ENCODE data around the gene GSDME. TPM values are rescaled to one million over a fixed set of nuclear protein-coding genes. Genes with fewer than 3 reads are reported as not detected.

The GSDME gene
- total RNA-seq, 1 experiment from 2014 or later: 7.6 TPM

DNA sequence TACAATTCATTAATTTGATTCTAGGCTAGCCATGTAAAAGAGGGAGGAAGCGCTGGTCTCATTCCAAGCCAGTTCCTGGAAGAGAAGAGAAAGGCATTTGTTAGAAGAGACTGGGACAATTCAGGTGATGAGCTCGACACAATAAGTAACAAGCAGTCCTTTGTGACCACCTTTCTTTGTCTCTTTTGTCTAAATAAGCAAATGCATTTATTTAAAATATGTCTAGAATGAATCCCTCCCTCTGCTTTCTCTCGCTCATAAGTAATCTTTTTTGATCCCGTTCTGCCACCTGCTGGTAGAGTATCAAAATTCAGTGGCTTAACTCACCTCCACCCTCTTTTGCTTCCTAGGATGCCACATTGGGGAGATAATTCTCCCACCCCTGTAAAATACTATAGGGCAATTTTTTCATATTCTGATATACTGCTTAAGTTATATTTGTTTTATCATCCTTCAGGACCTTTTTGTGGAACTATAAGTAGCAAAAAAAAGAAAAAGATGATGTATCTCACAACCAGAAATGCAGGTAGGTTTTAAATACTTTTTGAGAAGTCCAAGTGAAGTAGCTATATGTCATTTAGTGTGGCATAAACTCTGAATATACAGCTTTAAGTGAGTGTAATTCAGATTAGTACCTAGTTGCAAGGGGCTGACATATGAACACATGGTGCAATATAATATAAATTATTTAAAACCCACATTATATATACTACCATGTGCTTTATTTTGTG lies 91.5 kb downstream of the GSDME start:
- DNase-seq (ENCODE audit: low read depth, low spot score) (peak; percentile 27), ATAC-seq (peak; percentile 78)
- Histone ChIP-seq H3K4me1 (ENCODE audit: control insufficient read depth in 1 of 2, insufficient read depth in 2 of 2, low read length in 2 of 2) (0 out of 4 replicates have a peak, but pooled peaks cover 0 to 7% of the 10 kb centered on the region in 2 experiments), H4K20me1 (ENCODE audit: insufficient read depth) (no peaks in the 10 kb centered on the region), H3K4me2 (ENCODE audit: low read length) (no peak overlapping the region), H3K9me3 (ENCODE audit: control insufficient read depth in 1 of 2, insufficient read depth in 1 of 2, low read depth in 1 of 2, low read length in 2 of 2) (no peaks in the 10 kb centered on the region), H3K27ac (ENCODE audit: low read depth, low read length) (no peak overlapping the region), H3K9ac (ENCODE audit: low read length) (no peak overlapping the region), H3K27me3 (ENCODE audit: insufficient read depth, low read length) (no peaks in the 10 kb centered on the region), H3K4me3 (replicated peaks in 1 of 2; ENCODE audit: low read depth in 1 of 2, low read length in 2 of 2) (no peak overlapping the region), H3K36me3 (ENCODE audit: control insufficient read depth in 1 of 2, insufficient read depth in 2 of 2, low read length in 2 of 2) (no peaks in the 10 kb centered on the region), H3K79me2 (ENCODE audit: insufficient read depth, low read length) (no peaks in the 10 kb centered on the region), H2AFZ (ENCODE audit: low read depth, low read length, poor library complexity, severe bottlenecking) (no peak overlapping the region), H3K9me2 (ENCODE audit: insufficient read depth) (no peaks in the 10 kb centered on the region)
- ChIA-PET CTCF (interaction anchor here (1.0 to 1.4 kb wide), 4 partner anchors 12 to 427 kb away, joined by 3 to 7 read pairs (median 4); no protein-coding TSS in a partner anchor), POLR2A (no interaction called here), RAD21 (ENCODE audit: low non-redundant PET in 1 of 2, low total read pairs in 2 of 2, uncharacterized antibody in 2 of 2, unreplicated experiment in 2 of 2) (interaction anchor here in 1 of 2 experiments (0.7 kb wide), 1 partner anchor 427 kb away, joined by 3 read pairs; no protein-coding TSS in a partner anchor)
- BruUV-seq (replicated peaks): no TSS peak
- intact Hi-C loops (cut with micrococcal nuclease): loop anchor here (1.0 to 10.0 kb wide), 5 partner anchors 89 to 803 kb away; no protein-coding TSS in a partner anchor
- peak; percentile 76 for TF ChIP-seq RAD21 (IDR thresholded peaks at IDR 0.05; ENCODE audit: low read depth)
- TF ChIP-seq, protein P1, sequence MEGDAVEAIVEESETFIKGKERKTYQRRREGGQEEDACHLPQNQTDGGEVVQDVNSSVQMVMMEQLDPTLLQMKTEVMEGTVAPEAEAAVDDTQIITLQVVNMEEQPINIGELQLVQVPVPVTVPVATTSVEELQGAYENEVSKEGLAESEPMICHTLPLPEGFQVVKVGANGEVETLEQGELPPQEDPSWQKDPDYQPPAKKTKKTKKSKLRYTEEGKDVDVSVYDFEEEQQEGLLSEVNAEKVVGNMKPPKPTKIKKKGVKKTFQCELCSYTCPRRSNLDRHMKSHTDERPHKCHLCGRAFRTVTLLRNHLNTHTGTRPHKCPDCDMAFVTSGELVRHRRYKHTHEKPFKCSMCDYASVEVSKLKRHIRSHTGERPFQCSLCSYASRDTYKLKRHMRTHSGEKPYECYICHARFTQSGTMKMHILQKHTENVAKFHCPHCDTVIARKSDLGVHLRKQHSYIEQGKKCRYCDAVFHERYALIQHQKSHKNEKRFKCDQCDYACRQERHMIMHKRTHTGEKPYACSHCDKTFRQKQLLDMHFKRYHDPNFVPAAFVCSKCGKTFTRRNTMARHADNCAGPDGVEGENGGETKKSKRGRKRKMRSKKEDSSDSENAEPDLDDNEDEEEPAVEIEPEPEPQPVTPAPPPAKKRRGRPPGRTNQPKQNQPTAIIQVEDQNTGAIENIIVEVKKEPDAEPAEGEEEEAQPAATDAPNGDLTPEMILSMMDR (IDR thresholded peaks at IDR 0.05 in 2 of 3, conservative IDR thresholded peaks at IDR 0.05 in 1 of 3; ENCODE audit: borderline replicate concordance in 1 of 3, insufficient read depth in 1 of 3, low read depth in 2 of 3, low read length in 2 of 3): peak; percentile 57 to 78 (median 58); a peak in 5 of 6 replicates
- no peak for TF ChIP-seq YY1 (IDR thresholded peaks at IDR 0.05; ENCODE audit: extremely low read depth, insufficient replicate concordance, low read depth, low read length)

DNA sequence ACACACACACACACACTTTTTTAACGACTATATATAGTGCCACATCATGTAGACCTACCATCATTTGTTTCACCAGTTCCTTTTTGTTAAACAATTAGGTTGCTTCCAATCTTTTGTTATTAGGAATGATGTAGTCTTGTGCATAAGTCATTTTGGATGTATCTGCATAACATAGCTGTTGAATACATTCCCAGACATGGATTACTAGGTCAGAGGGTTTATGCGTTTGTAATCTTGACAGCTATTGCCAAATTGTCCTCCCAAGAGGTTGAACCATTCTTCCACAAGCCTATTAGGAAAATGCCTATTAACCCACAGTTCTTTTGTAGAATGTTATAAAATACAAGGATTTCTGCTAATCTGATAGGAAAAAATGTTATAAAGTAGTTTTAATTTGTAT lies 96.7 kb downstream of the GSDME start:
- no peaks in the 10 kb centered on the region for H3K79me2 ChIP-seq (ENCODE audit: insufficient read depth, low read length)
- no peaks in the 10 kb centered on the region for H3K27me3 ChIP-seq (ENCODE audit: insufficient read depth, low read length)
- no peak for DNase-seq (ENCODE audit: low read depth, low spot score)
- no peaks in the 10 kb centered on the region for H3K36me3 ChIP-seq (ENCODE audit: control insufficient read depth in 1 of 2, insufficient read depth in 2 of 2, low read length in 2 of 2)
- no peaks in the 10 kb centered on the region for H3K9me3 ChIP-seq (ENCODE audit: control insufficient read depth in 1 of 2, insufficient read depth in 1 of 2, low read depth in 1 of 2, low read length in 2 of 2)
- no peaks in the 10 kb centered on the region for H3K9me2 ChIP-seq (ENCODE audit: insufficient read depth)
- ATAC-seq: no peak
- H3K9ac ChIP-seq (ENCODE audit: low read length): no peak overlapping the region
- H2AFZ ChIP-seq (ENCODE audit: low read depth, low read length, poor library complexity, severe bottlenecking): no peak overlapping the region
- no peaks in the 10 kb centered on the region for H4K20me1 ChIP-seq (ENCODE audit: insufficient read depth)
- H3K27ac ChIP-seq (ENCODE audit: low read depth, low read length): no peak overlapping the region
- BruUV-seq (replicated peaks): no TSS peak
- H3K4me1 ChIP-seq (ENCODE audit: control insufficient read depth in 1 of 2, insufficient read depth in 2 of 2, low read length in 2 of 2): no peaks in the 10 kb centered on the region
- no peak overlapping the region for H3K4me3 ChIP-seq (replicated peaks in 1 of 2; ENCODE audit: low read depth in 1 of 2, low read length in 2 of 2)
- intact Hi-C loops (cut with micrococcal nuclease): loop anchor here (5.0 to 10.0 kb wide), 2 partner anchors 278 to 726 kb away; no protein-coding TSS in a partner anchor
- POLR2A ChIA-PET: no interaction called here
- RAD21 ChIA-PET (ENCODE audit: low non-redundant PET in 1 of 2, low total read pairs in 2 of 2, uncharacterized antibody in 2 of 2, unreplicated experiment in 2 of 2): no interaction called here
- CTCF ChIA-PET: no interaction called here
- no peak overlapping the region for H3K4me2 ChIP-seq (ENCODE audit: low read length)
- TF ChIP-seq ZFX (IDR thresholded peaks at IDR 0.05) (no peak), SIN3A (IDR thresholded peaks at IDR 0.05; ENCODE audit: low read depth) (no peak), EZH2 (IDR thresholded peaks at IDR 0.05) (no peak), EZH2phosphoT487 (IDR thresholded peaks at IDR 0.05; ENCODE audit: borderline replicate concordance) (no peak), EGR1 (IDR thresholded peaks at IDR 0.05; ENCODE audit: low read depth) (no peak), TCF7L2 (IDR thresholded peaks at IDR 0.05; ENCODE audit: borderline replicate concordance, extremely low read depth, insufficient read depth, insufficient read length) (no peak)
- TF ChIP-seq, protein P2, sequence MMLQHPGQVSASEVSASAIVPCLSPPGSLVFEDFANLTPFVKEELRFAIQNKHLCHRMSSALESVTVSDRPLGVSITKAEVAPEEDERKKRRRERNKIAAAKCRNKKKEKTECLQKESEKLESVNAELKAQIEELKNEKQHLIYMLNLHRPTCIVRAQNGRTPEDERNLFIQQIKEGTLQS (IDR thresholded peaks at IDR 0.05): no peak
- TF ChIP-seq, protein P3, sequence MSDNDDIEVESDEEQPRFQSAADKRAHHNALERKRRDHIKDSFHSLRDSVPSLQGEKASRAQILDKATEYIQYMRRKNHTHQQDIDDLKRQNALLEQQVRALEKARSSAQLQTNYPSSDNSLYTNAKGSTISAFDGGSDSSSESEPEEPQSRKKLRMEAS (IDR thresholded peaks at IDR 0.05): no peak
- TF ChIP-seq, protein P4, sequence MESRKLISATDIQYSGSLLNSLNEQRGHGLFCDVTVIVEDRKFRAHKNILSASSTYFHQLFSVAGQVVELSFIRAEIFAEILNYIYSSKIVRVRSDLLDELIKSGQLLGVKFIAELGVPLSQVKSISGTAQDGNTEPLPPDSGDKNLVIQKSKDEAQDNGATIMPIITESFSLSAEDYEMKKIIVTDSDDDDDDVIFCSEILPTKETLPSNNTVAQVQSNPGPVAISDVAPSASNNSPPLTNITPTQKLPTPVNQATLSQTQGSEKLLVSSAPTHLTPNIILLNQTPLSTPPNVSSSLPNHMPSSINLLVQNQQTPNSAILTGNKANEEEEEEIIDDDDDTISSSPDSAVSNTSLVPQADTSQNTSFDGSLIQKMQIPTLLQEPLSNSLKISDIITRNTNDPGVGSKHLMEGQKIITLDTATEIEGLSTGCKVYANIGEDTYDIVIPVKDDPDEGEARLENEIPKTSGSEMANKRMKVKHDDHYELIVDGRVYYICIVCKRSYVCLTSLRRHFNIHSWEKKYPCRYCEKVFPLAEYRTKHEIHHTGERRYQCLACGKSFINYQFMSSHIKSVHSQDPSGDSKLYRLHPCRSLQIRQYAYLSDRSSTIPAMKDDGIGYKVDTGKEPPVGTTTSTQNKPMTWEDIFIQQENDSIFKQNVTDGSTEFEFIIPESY (IDR thresholded peaks at IDR 0.05; ENCODE audit: extremely low read depth, insufficient replicate concordance, low read length): no peak
